Measurements from ENCODE around the gene DTNBP1. TPM values are rescaled to one million over a fixed set of nuclear protein-coding genes. Genes with fewer than 3 reads are reported as not detected.

The DTNBP1 gene
- total RNA-seq (2022; extraction: Qiagen RNA extraction) = 11.8 to 14.6 TPM (median 11.9 TPM) in 5 replicates

GRCh38 chr6:15662326-15663129 is at the start of gene DTNBP1:
Gene DTNBP1 (minus strand): TSS chr6:15663028. CDS start chr6:15662869, 159 bp downstream.

Data from A549 treated with AZD2906 at 1 μM for 4 hours (cell line).